Suprapubic skin (tissue), 4 donors: Measurements from ENCODE around the gene RASA2.

Experiments used
- CTCF ChIP-seq, 2 donors: fragments of 200-600 bp in 1 of 2; fragments of 450-650 bp in 1 of 2; sonication (generic) in 1 of 2; IDR thresholded peaks; one replicate each; pipeline ENCODE4 v1.5.1; 2016 to 2019; ENCODE audit warnings: antibody characterized with exemption in 2 of 2, mild to moderate bottlenecking in 1 of 2, moderate library complexity in 1 of 2
- POLR2A ChIP-seq, 2 donors: fragments of 450-650 bp; IDR thresholded peaks; one replicate each; pipeline ENCODE4 v1.6.1; 2017; ENCODE audit warnings: antibody characterized with exemption in 2 of 2, mild to moderate bottlenecking in 2 of 2, moderate library complexity in 2 of 2
- POLR2AphosphoS5 ChIP-seq, 3 donors: sonication (generic); formaldehyde crosslinking; IDR thresholded peaks; one replicate each; pipeline ENCODE4 v1.6.1; 2017; ENCODE audit warnings: antibody characterized with exemption in 3 of 3

- TF ChIP-seq POLR2AphosphoS5 (IDR thresholded peaks at IDR 0.05) (no peak), CTCF (IDR thresholded peaks at IDR 0.05) (no peak), POLR2A (IDR thresholded peaks at IDR 0.05) (no peak)
Measured at GRCh38 chr3:141546586-141546985, 59.8 kb downstream of the RASA2 start.
